ENCODE data around the gene IL6ST. TPM values are rescaled to one million over a fixed set of nuclear protein-coding genes. Genes with fewer than 3 reads are reported as not detected.

Gene IL6ST
- total and polyA plus RNA-seq, 10 of the 15 experiments (the other 5 are each of a cell fraction or from before 2014, with no cell fraction given): 1.5 to 139 (median 13.0) TPM

DNA sequence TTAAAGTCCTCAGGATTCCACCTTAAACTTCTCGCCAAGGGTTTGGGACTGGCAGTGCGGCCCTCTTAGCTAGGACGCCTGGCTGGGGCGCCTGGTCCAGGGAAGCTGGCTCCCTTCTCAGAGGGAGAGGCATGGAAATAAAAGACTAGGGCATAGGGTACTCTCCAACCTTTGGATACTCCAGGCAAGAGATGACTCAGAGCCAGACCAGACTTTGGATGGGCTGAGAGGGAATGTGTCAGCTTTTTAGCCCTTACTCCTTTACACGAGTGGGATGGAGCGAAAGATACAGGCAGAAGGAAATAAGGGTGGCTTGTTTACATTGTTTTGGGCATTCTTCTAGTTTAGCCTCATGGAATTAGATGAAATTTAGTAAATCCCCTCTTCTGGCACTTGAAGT is 95.4 kb downstream of the IL6ST start:
- WGBS (ENCODE audit: insufficient coverage, insufficient replicate concordance, low lambda C conversion rate, missing lambda C conversion rate): 97% methylated on average over 6 of the region's 6 CpGs

More for the DNA sequence above, 95.4 kb downstream of the IL6ST start:
- no peaks in the 10 kb centered on the region for H3K9me3 ChIP-seq (replicated peaks; ENCODE audit: control insufficient read depth, insufficient read depth, low read length)
- ChIA-PET SMC1A (ENCODE audit: uncharacterized antibody, unreplicated experiment) (interaction anchor here (0.6 to 4.2 kb wide), 9 partner anchors 10 to 405 kb away, joined by 3 to 41 read pairs (median 4); no protein-coding TSS in a partner anchor), POLR2A (interaction anchor here (0.6 to 1.3 kb wide), 3 partner anchors 12 to 129 kb away, joined by 3 to 4 read pairs (median 3); no protein-coding TSS in a partner anchor), RAD21 (ENCODE audit: unreplicated experiment) (interaction anchor here (1.1 to 1.5 kb wide), 3 partner anchors 15 to 201 kb away, joined by 3 to 5 read pairs (median 4); no protein-coding TSS in a partner anchor), CTCF (interaction anchor here (0.8 to 1.6 kb wide), 4 partner anchors 8 to 37 kb away, joined by 3 to 4 read pairs (median 4); no protein-coding TSS in a partner anchor)
- H3K4me1 ChIP-seq (ENCODE audit: control insufficient read depth, insufficient read depth, low read length): peaks cover 21% of the 10 kb centered on the region
- DNase-seq (ENCODE audit: low read depth, low spot score): no peak
- intact Hi-C loops (cut with micrococcal nuclease; ENCODE audit: unreplicated experiment): no loop called here
- no peaks in the 10 kb centered on the region for H3K27me3 ChIP-seq (replicated peaks in 1 of 2; ENCODE audit: control insufficient read depth in 2 of 2, insufficient read depth in 2 of 2, low read length in 1 of 2)
- H2AFZ ChIP-seq (ENCODE audit: control insufficient read depth, low read depth, low read length): no peak overlapping the region
- no peak overlapping the region for H3K4me3 ChIP-seq
- BruUV-seq (replicated peaks): no TSS peak
- FAIRE-seq: no peak
- in situ Hi-C loops (cut with MboI): no loop called here
- TF ChIP-seq SPI1 (IDR thresholded peaks at IDR 0.05; ENCODE audit: borderline replicate concordance, insufficient read depth, low read depth, low read length) (no peak), DPF2 (IDR thresholded peaks at IDR 0.05) (no peak), WRNIP1 (IDR thresholded peaks at IDR 0.05; ENCODE audit: borderline replicate concordance, low read depth, low read length) (no peak)
- TF ChIP-seq, protein P1, sequence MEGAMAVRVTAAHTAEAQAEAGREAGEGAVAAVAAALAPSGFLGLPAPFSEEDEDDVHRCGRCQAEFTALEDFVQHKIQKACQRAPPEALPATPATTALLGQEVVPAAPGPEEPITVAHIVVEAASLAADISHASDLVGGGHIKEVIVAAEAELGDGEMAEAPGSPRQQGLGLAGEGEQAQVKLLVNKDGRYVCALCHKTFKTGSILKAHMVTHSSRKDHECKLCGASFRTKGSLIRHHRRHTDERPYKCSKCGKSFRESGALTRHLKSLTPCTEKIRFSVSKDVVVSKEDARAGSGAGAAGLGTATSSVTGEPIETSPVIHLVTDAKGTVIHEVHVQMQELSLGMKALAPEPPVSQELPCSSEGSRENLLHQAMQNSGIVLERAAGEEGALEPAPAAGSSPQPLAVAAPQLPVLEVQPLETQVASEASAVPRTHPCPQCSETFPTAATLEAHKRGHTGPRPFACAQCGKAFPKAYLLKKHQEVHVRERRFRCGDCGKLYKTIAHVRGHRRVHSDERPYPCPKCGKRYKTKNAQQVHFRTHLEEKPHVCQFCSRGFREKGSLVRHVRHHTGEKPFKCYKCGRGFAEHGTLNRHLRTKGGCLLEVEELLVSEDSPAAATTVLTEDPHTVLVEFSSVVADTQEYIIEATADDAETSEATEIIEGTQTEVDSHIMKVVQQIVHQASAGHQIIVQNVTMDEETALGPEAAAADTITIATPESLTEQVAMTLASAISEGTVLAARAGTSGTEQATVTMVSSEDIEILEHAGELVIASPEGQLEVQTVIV (IDR thresholded peaks at IDR 0.05; ENCODE audit: borderline replicate concordance, partially characterized antibody): no peak
- no peak overlapping the region for H3K4me2 ChIP-seq (ENCODE audit: control insufficient read depth, insufficient read depth)
- H3K27ac ChIP-seq (ENCODE audit: control insufficient read depth, insufficient read depth): no peak overlapping the region
- no peaks in the 10 kb centered on the region for H3K36me3 ChIP-seq (ENCODE audit: control insufficient read depth in 2 of 2, insufficient read depth in 2 of 2, low read length in 1 of 2)
- no peak overlapping the region for H3K9ac ChIP-seq (ENCODE audit: control insufficient read depth, insufficient read depth, low read length)
- no peaks in the 10 kb centered on the region for H4K20me1 ChIP-seq (ENCODE audit: control insufficient read depth, insufficient read depth)
- ATAC-seq: no peak
- no peaks in the 10 kb centered on the region for H3K79me2 ChIP-seq (ENCODE audit: control insufficient read depth, insufficient read depth, low read length)
